ENCODE data around the gene OR6A2. TPM values are rescaled to one million over a fixed set of nuclear protein-coding genes. Genes with fewer than 3 reads are reported as not detected.

OR6A2 gene
- total and polyA plus RNA-seq, 9 of the 15 experiments (the other 6 are each of a cell fraction or from before 2014, with no cell fraction given), result 0.04 to 0.69 (median 0.35) TPM; not detected in 2

DNA sequence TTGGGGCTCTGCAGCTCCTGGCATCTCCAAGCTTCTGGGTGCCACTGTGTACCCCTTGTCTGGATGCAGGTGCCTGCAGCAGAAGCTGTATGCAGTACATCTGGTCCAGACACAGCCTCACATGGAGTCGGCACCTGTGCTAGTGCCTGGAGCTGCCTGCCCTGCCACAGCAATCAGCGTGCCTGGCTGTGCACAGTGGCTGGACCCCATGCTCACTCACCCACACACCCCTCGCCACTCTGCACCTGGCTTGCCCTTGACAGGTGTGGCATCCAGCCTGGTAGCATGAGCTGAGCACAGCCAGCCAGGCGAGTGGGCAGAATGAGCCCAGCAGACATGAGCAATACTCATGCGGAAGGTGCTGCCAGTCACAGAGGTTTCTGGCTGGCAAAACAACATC, 19.5 kb upstream of the OR6A2 start:
- in situ Hi-C loops (cut with MboI), result no loop called here
- POLR2A ChIA-PET, result no interaction called here
- CTCF ChIA-PET (ENCODE audit: low intra/inter-chr PET ratio), result interaction anchor here (0.6 kb wide), 1 partner anchor 301 kb away, joined by 3 read pairs; no protein-coding TSS in a partner anchor

DNA sequence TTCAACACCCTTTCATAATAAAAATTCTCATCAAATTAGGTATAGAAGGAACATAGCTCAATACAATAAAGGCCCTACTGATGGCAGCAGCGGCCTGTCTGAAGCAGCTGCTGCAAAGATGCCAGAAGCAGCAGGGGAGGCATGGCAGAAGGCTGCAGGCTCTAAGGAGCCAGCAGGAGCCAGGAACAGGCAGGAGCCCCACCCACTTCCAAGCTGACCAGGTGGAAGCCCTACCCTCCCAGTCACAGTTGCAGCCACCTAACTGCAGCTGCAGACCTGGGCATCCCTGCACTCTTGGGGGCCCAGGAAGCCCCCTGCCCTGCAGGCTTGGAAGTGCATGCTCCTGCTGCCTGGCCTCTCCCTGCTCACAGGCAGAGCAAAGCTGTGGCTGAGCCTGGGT, 18.2 kb upstream of the OR6A2 start:
- ChIA-PET POLR2A (interaction anchor here (0.6 to 0.9 kb wide), 2 partner anchors 30 to 448 kb away, joined by 3 to 4 read pairs; no protein-coding TSS in a partner anchor), CTCF (ENCODE audit: low intra/inter-chr PET ratio) (no interaction called here)
- Histone ChIP-seq H3K9ac (ENCODE audit: insufficient read depth in 1 of 2, low read depth in 2 of 2, low read length in 2 of 2) (no peak overlapping the region), H2AFZ (ENCODE audit: low read depth, low read length) (no peak overlapping the region), H3K4me2 (ENCODE audit: insufficient read depth, low read length) (no peak overlapping the region), H4K20me1 (replicated peaks; ENCODE audit: control insufficient read depth, insufficient read depth, low read length) (no peaks in the 10 kb centered on the region), H3K9me3 (replicated peaks; ENCODE audit: control insufficient read depth, insufficient read depth, low read depth, low read length) (no peaks in the 10 kb centered on the region), H3K4me3 (no peak overlapping the region), H3K79me2 (ENCODE audit: control insufficient read depth, insufficient read depth, low read length) (no peaks in the 10 kb centered on the region), H3K4me1 (replicated peaks in 1 of 2; ENCODE audit: control insufficient read depth in 2 of 2, insufficient read depth in 2 of 2, low read length in 2 of 2) (no peaks in the 10 kb centered on the region), H3K36me3 (ENCODE audit: control insufficient read depth, insufficient read depth, low read length) (no peaks in the 10 kb centered on the region), H3K27ac (ENCODE audit: extremely low read depth, low read depth, low read length) (no peak overlapping the region), H3K9me1 (ENCODE audit: control insufficient read depth, insufficient read depth, low read length) (no peaks in the 10 kb centered on the region), H3K27me3 (ENCODE audit: control insufficient read depth in 2 of 2, insufficient read depth in 2 of 2, low read length in 2 of 2) (no peaks in the 10 kb centered on the region; a peak in 2 of 5 replicates)
- no TSS peak for BruUV-seq (replicated peaks)
- ATAC-seq (no peak), DNase-seq (ENCODE audit: extremely low read depth in 1 of 4, low spot score in 3 of 4) (no peak), FAIRE-seq (no peak)
- in situ Hi-C loops (cut with MboI) (no loop called here), intact Hi-C loops (cut with micrococcal nuclease) (loop anchor here (10.0 kb wide), 1 partner anchor 277 kb away; no protein-coding TSS in a partner anchor)
- 0% methylated on average over 1 of the region's 1 CpG for WGBS (ENCODE audit: insufficient coverage, low coverage, missing lambda C conversion rate)
- TF ChIP-seq SP1 (CRISPR knock-in tag; IDR thresholded peaks at IDR 0.05) (no peak), ATF1 (CRISPR knock-in tag; IDR thresholded peaks at IDR 0.05) (no peak), ATF1 (tag; IDR thresholded peaks at IDR 0.05) (no peak), BHLHE40 (IDR thresholded peaks at IDR 0.05; ENCODE audit: low read length) (no peak), ZNF3 (CRISPR knock-in tag; IDR thresholded peaks at IDR 0.05) (no peak), MAZ (CRISPR knock-in tag; conservative IDR thresholded peaks at IDR 0.05 in 1 of 2, IDR thresholded peaks at IDR 0.05 in 1 of 2) (no peak), ZNF384 (IDR thresholded peaks at IDR 0.05; ENCODE audit: low read depth, low read length) (no peak), GABPB1 (CRISPR knock-in tag; IDR thresholded peaks at IDR 0.05) (no peak), CBX2 (IDR thresholded peaks at IDR 0.05; ENCODE audit: insufficient read depth, low read length, poor library complexity, severe bottlenecking) (no peak)
- TF ChIP-seq, protein P1, sequence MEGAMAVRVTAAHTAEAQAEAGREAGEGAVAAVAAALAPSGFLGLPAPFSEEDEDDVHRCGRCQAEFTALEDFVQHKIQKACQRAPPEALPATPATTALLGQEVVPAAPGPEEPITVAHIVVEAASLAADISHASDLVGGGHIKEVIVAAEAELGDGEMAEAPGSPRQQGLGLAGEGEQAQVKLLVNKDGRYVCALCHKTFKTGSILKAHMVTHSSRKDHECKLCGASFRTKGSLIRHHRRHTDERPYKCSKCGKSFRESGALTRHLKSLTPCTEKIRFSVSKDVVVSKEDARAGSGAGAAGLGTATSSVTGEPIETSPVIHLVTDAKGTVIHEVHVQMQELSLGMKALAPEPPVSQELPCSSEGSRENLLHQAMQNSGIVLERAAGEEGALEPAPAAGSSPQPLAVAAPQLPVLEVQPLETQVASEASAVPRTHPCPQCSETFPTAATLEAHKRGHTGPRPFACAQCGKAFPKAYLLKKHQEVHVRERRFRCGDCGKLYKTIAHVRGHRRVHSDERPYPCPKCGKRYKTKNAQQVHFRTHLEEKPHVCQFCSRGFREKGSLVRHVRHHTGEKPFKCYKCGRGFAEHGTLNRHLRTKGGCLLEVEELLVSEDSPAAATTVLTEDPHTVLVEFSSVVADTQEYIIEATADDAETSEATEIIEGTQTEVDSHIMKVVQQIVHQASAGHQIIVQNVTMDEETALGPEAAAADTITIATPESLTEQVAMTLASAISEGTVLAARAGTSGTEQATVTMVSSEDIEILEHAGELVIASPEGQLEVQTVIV (CRISPR knock-in tag; IDR thresholded peaks at IDR 0.05; ENCODE audit: borderline replicate concordance), result no peak
- TF ChIP-seq, protein P2, sequence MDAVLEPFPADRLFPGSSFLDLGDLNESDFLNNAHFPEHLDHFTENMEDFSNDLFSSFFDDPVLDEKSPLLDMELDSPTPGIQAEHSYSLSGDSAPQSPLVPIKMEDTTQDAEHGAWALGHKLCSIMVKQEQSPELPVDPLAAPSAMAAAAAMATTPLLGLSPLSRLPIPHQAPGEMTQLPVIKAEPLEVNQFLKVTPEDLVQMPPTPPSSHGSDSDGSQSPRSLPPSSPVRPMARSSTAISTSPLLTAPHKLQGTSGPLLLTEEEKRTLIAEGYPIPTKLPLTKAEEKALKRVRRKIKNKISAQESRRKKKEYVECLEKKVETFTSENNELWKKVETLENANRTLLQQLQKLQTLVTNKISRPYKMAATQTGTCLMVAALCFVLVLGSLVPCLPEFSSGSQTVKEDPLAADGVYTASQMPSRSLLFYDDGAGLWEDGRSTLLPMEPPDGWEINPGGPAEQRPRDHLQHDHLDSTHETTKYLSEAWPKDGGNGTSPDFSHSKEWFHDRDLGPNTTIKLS (IDR thresholded peaks at IDR 0.05; ENCODE audit: borderline replicate concordance, low read depth), result no peak

More for the DNA sequence above, 19.5 kb upstream of the OR6A2 start:
- H3K9me3 ChIP-seq (replicated peaks; ENCODE audit: control insufficient read depth, insufficient read depth, low read depth, low read length), result no peaks in the 10 kb centered on the region
- WGBS (ENCODE audit: insufficient coverage, low coverage, missing lambda C conversion rate), result 16% methylated on average over 5 of the region's 5 CpGs
- BruUV-seq (replicated peaks), result no TSS peak
- no peaks in the 10 kb centered on the region for H3K36me3 ChIP-seq (ENCODE audit: control insufficient read depth, insufficient read depth, low read length)
- no peak overlapping the region for H3K4me3 ChIP-seq
- DNase-seq (ENCODE audit: extremely low read depth in 1 of 4, low spot score in 3 of 4), result no peak
- H3K9me1 ChIP-seq (ENCODE audit: control insufficient read depth, insufficient read depth, low read length), result no peaks in the 10 kb centered on the region
- no peaks in the 10 kb centered on the region for H3K79me2 ChIP-seq (ENCODE audit: control insufficient read depth, insufficient read depth, low read length)
- no peaks in the 10 kb centered on the region; a peak in 1 of 5 replicates for H3K27me3 ChIP-seq (ENCODE audit: control insufficient read depth in 2 of 2, insufficient read depth in 2 of 2, low read length in 2 of 2)
- intact Hi-C loops (cut with micrococcal nuclease), result loop anchor here (10.0 kb wide), 1 partner anchor 276 kb away; no protein-coding TSS in a partner anchor
- H3K27ac ChIP-seq (ENCODE audit: extremely low read depth, low read depth, low read length), result no peak overlapping the region
- no peak overlapping the region for H2AFZ ChIP-seq (ENCODE audit: low read depth, low read length)
- TF ChIP-seq XRCC3 (IDR thresholded peaks at IDR 0.05) (no peak), TAF9B (IDR thresholded peaks at IDR 0.05; ENCODE audit: partially characterized antibody) (no peak)
- H3K9ac ChIP-seq (ENCODE audit: insufficient read depth in 1 of 2, low read depth in 2 of 2, low read length in 2 of 2), result no peak overlapping the region
- no peaks in the 10 kb centered on the region for H4K20me1 ChIP-seq (replicated peaks; ENCODE audit: control insufficient read depth, insufficient read depth, low read length)
- no peak overlapping the region for H3K4me2 ChIP-seq (ENCODE audit: insufficient read depth, low read length)
- no peak for FAIRE-seq
- H3K4me1 ChIP-seq (replicated peaks in 1 of 2; ENCODE audit: control insufficient read depth in 2 of 2, insufficient read depth in 2 of 2, low read length in 2 of 2), result no peaks in the 10 kb centered on the region
- no peak for ATAC-seq
